ENCODE measurements around the gene PGM5. TPM values are rescaled to one million over a fixed set of nuclear protein-coding genes. Genes with fewer than 3 reads are reported as not detected.

Gene PGM5
- total RNA-seq, 1 experiment from 2014 or later, result 0.13 TPM

GRCh38 chr9:68426755-68427154, 70.3 kb downstream of the PGM5 start:
- Mint-ChIP-seq H3K4me3 (no peak overlapping the region), H3K36me3 (no peaks in the 10 kb centered on the region), H3K9me3 (peaks cover 10% of the 10 kb centered on the region), H3K27ac (no peak overlapping the region), H3K27me3 (ENCODE audit: low read depth) (peaks cover 21% of the 10 kb centered on the region), H3K4me1 (no peaks in the 10 kb centered on the region)
- TF ChIP-seq NFYB (CRISPR knock-in tag; conservative IDR thresholded peaks at IDR 0.05; ENCODE audit: low read depth) (no peak), AFF4 (CRISPR knock-in tag; IDR thresholded peaks at IDR 0.05; ENCODE audit: borderline replicate concordance) (no peak), ZNF232 (CRISPR knock-in tag; IDR thresholded peaks at IDR 0.05) (no peak), ZNF425 (CRISPR knock-in tag; conservative IDR thresholded peaks at IDR 0.05) (no peak), STAT6 (CRISPR knock-in tag; conservative IDR thresholded peaks at IDR 0.05; ENCODE audit: low read depth) (no peak)
- ChIA-PET CTCF (interaction anchor here (1.2 kb wide), 1 partner anchor 10 kb away, joined by 5 read pairs; no protein-coding TSS in a partner anchor), POLR2A (no interaction called here)
- no peak for ATAC-seq
- DNase-seq (ENCODE audit: low spot score), result no peak

- peaks cover 21% of the 10 kb centered on the region for H3K27me3 Mint-ChIP-seq (ENCODE audit: low read depth)
- no peak overlapping the region for H3K27ac Mint-ChIP-seq
- ChIA-PET CTCF (interaction anchor here (1.2 kb wide), 1 partner anchor 10 kb away, joined by 5 read pairs; no protein-coding TSS in a partner anchor), POLR2A (no interaction called here)
- ATAC-seq (no peak), DNase-seq (ENCODE audit: low spot score) (no peak)
- H3K4me3 Mint-ChIP-seq, result no peak overlapping the region
- TF ChIP-seq ZNF121 (CRISPR knock-in tag; IDR thresholded peaks at IDR 0.05) (no peak), PRDM15 (CRISPR knock-in tag; IDR thresholded peaks at IDR 0.05) (no peak), RORB (CRISPR knock-in tag; IDR thresholded peaks at IDR 0.05) (no peak), NFE2L1 (CRISPR knock-in tag; IDR thresholded peaks at IDR 0.05) (no peak), ZNF416 (CRISPR knock-in tag; IDR thresholded peaks at IDR 0.05) (no peak), CREB1 (CRISPR knock-in tag; IDR thresholded peaks at IDR 0.05) (no peak), FOXJ3 (CRISPR knock-in tag; IDR thresholded peaks at IDR 0.05; ENCODE audit: borderline replicate concordance) (no peak), ZNF423 (CRISPR knock-in tag; IDR thresholded peaks at IDR 0.05) (no peak)
- TF ChIP-seq, protein P1, sequence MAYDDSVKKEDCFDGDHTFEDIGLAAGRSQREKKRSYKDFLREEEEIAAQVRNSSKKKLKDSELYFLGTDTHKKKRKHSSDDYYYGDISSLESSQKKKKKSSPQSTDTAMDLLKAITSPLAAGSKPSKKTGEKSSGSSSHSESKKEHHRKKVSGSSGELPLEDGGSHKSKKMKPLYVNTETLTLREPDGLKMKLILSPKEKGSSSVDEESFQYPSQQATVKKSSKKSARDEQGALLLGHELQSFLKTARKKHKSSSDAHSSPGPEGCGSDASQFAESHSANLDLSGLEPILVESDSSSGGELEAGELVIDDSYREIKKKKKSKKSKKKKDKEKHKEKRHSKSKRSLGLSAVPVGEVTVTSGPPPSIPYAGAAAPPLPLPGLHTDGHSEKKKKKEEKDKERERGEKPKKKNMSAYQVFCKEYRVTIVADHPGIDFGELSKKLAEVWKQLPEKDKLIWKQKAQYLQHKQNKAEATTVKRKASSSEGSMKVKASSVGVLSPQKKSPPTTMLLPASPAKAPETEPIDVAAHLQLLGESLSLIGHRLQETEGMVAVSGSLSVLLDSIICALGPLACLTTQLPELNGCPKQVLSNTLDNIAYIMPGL (CRISPR knock-in tag; IDR thresholded peaks at IDR 0.05), result no peak
- no peaks in the 10 kb centered on the region for H3K36me3 Mint-ChIP-seq
- H3K4me1 Mint-ChIP-seq, result no peaks in the 10 kb centered on the region
- peaks cover 10% of the 10 kb centered on the region for H3K9me3 Mint-ChIP-seq
Observed at GRCh38 chr9:68427216-68427977, 71.0 kb downstream of the PGM5 start.
